GM18951 (cell line): Measurements from ENCODE around the gene MSTN.
"Not testable (repeated sequence)": the region's sequence is repeated elsewhere in the genome, so short reads cannot be mapped to it uniquely, and the experiment has no call there.

Experiments used
- POLR2A ChIP-seq: IDR thresholded peaks from 4 replicates; pipeline ENCODE4 v1.6.1; 2011; ENCODE audit warnings: mild to moderate bottlenecking; ENCODE audit not compliant: insufficient read length, insufficient read depth; ENCODE audit errors: extremely low read depth
- in situ Hi-C: fragments of 300-500 bp; cut with MboI; formaldehyde crosslinking; loops from one replicate; pipeline ENCODE4 v1.12.0; 2022; ENCODE audit warnings: low sequenced_read_pairs, mixed read lengths, inconsistent platforms; ENCODE audit not compliant: unreplicated experiment

MSTN gene

DNA sequence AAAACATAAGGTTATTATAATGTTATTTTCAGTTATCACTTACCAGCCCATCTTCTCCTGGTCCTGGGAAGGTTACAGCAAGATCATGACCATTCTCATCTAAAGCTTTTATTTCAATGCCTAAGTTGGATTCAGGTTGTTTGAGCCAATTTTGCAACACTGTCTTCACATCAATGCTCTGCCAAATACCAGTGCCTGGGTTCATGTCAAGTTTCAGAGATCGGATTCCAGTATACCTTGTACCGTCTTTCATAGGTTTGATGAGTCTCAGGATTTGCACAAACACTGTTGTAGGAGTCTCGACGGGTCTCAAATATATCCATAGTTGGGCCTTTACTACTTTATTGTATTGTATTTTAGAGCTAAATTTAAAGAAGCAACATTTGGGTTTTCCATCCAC is 2.5 kb downstream of the MSTN start:
- in situ Hi-C loops, result loop anchor here (25.0 kb wide), 2 partner anchors 273 to 398 kb away; partner anchors contain the start of genes ANKAR, ASNSD1, ORMDL1 and PMS1
- TF ChIP-seq POLR2A, result no peak

DNA sequence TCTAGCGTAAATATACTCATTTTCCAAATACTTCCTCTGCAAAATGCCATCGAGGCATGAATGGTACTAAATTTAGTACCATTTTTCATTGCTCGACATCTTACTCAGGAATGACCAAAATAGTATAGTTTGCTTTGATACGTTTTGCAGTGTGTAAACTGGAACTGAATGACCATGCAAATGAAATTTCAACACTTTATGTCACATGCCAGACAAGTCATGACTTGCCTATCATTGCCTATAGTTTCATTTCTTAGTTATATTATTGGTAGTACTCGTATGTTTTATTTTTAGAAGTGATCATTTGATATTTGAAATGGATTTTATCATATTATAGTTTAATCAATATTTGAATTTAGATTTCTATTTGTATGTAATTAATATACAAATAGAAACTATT is 9.1 kb downstream of the MSTN start:
- TF ChIP-seq POLR2A, result no peak
- in situ Hi-C loops, result loop anchor here (25.0 kb wide), 2 partner anchors 266 to 391 kb away; partner anchors contain the start of genes ANKAR, ASNSD1, ORMDL1 and PMS1

DNA sequence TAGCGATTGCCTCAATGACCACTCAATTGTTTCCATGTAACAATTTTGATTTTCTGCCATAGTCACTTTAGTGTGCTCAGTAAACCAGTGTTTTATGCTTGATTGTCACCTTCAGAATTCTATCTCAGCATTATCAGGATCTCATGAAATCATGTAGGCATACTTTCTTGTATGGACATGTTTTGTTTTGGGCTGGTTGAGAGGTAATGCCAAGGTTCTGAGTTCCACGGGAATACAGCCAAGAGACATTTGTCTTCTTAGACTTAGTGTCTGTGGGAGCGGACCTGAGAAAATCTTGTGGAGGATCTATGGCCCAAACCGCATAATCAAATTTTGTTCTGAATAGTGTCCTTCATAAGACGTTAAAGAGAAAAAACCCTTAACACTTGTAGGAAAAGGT is 10.2 kb downstream of the MSTN start:
- TF ChIP-seq POLR2A, result no peak
- in situ Hi-C loops, result loop anchor here (25.0 kb wide), 2 partner anchors 265 to 390 kb away; partner anchors contain the start of genes ANKAR, ASNSD1, ORMDL1 and PMS1

DNA sequence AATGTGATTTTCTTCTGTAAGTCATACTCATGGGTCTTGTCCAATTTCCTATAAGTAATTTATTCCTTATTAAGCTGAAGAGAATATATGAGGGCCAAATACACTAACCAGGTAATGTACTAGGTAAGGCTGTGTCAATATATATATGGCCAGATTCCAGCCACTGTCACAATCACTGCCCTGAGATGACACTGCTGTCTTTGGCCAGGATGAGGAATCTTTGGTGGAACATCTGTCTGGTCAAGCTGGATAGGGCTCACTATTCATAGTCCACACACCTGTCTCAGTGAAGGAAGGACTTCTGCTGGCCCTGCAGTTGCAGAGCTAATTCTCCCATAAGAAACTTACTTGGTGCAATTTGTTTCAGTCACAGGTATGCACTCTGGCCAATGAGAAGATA is 11.3 kb downstream of the MSTN start:
- in situ Hi-C loops, result loop anchor here (25.0 kb wide), 2 partner anchors 264 to 389 kb away; partner anchors contain the start of genes ANKAR, ASNSD1, ORMDL1 and PMS1
- TF ChIP-seq POLR2A, result no peak

DNA sequence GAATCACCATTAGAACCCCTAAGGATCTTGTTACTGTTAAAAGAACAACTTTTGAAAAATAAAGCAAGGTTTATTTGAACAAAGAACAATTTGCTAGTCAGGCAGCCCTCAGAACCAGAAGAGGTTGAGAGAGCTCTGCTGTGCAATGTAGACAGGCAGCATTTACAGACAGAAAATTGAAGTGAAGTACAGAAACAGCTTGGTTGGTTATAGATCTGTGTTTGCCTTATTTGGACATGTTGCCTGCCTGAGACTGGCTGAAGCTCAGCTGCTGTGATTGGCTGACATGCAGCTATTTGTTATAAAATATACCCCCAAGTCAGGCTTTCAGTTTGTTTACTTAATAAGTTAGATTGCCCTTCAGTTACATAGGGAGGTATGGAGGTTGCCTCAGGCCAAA is 12.5 kb downstream of the MSTN start:
- in situ Hi-C loops, result loop anchor here (25.0 kb wide), 2 partner anchors 263 to 388 kb away; partner anchors contain the start of genes ANKAR, ASNSD1, ORMDL1 and PMS1
- no peak for TF ChIP-seq POLR2A

DNA sequence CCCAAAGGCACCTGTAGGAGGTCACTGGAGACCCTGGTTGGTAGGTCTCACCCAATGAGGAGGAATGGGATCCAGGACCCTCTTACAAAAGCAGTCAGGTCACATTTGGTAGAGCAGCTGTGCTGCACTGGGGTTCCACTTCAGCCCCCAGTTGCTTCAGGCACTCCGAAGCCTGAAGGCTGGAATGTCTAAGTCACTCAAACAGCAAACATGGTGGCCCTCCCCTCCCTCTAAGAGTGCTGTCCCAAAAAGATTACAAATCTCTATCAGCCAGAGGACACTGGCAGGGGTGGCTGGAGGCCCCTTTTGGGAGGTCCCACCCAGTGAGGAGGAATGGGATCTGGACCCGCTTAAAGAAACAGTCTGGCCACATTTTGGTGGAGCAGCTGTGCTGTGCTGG is 17.7 kb downstream of the MSTN start:
- no peak for TF ChIP-seq POLR2A
- in situ Hi-C loops, result no loop called here

DNA sequence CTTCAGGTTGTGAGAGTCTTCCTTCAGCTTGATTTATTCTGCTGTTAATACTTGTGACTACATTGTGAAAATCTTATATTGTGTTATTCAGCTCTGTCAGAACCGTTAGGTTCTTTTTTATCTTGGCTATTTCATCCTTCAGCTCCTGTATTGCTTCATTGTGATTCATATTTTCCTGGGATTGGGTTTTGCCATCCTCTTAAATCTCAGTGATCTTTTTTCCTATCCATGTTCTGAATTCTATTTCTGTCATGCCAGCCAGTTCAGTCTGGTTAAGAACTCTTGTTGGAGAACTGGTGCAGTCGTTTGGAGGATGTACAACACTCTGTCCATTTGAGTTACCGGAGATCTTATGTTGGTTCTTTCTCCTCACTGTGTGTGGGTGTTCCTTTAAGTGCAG is 19.1 kb downstream of the MSTN start:
- no peak for TF ChIP-seq POLR2A
- in situ Hi-C loops, result no loop called here

DNA sequence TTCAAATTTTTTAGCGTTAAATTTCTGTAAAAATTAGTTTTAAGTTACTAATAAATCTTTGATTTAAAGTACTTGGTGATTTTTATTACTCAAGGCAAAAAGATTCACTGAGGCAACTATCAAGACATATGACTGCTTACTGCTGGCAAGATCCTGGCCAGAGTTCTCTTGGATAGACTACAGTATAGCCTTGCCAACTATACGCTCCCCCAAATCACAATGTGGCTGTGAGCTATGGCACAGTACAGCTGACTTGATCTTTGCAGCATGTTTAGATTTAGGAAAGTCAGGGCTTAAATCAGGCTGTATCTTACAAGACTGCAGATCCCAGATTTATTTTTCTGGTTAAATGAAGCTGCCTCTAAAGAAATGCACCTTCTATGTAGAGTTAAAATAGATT is 26.5 kb downstream of the MSTN start:
- no peak for TF ChIP-seq POLR2A
- in situ Hi-C loops, result no loop called here

DNA sequence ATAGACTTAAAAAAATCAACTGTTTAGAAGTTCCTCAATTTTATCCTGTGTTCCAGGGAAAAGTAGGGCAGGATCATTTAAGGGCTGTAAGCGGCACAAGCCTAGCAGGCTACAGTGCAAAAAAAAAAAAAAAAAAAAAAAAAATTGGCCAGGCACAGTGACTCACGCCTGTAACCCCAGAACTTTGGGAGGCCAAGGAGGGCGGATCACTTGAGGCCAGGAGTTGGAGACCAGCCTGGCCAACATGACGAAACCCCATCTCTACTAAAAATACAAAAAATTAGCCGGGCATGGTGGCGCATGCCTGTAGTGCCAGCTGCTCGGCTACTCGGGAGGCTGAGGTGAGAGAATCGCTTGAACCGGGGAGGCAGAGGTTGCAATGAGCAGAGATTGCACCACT is 28.1 kb downstream of the MSTN start:
- in situ Hi-C loops, result not testable (repeated sequence)

DNA sequence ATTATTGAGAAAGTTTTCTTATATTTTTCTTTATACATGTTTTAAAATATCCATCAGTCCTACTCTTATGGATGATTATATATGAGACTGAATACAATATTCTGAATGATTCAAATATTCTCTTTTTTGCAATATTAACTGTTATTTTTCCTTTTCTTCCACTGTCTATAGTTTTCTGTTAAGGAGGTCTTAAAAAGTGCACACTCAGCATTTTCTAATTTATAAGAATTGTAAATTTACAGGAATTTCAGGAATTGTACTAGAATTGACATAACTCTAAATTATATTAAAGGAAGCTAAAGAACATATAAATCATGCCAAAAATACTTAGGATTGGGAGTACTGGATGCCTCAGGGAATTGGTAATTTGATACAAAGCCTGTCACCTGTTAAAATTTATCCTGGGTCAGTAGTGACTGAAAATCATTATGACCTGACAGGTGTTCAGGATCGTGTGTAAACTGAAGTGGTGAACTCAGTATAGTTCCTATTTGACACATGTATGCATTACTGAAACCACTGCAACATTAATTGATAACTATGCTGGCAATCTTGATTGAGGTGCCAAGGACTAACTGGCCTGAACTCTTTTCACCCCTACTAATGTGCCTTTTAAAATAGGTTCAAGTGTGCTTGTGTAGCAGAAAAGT is 30.4 kb downstream of the MSTN start:
- no peak for TF ChIP-seq POLR2A
- in situ Hi-C loops, result no loop called here

DNA sequence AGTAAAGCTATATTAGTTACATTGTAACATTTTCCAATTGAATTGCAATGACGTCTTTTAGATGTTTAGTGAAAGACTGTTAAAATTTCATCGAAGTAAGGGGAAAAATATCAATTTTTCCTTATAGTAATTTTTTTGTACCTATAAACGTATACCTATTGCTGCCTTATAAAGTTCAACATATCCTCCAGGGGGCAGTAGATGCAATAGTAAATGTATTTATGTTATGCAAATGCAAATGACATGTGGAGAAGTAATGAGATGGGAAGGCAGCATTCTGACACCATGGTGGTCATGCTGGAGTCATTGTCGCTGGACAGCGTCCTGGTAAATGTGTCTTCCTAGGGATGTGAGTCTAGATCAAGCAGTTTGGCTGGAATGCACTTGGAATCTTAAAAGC is 38.7 kb downstream of the MSTN start:
- no peak for TF ChIP-seq POLR2A
- in situ Hi-C loops, result no loop called here

DNA sequence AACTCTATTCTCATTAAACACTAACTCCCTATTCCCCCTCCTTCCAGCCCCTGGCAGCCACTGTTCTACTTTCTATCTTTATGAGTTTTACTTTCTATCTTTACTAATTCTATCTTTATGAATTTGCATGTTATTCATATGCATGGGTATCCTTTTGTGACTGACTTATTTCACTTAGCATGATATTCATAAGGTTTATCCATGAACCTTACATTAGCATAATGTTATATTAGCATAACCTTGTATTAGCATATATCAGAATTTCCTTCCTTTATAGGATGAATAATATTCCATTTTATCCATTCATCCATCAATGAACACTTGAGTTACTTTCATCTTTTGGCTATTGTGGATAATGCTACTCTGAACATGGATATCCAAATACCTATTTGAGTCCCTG is 41.8 kb downstream of the MSTN start:
- in situ Hi-C loops, result no loop called here
- no peak for TF ChIP-seq POLR2A

DNA sequence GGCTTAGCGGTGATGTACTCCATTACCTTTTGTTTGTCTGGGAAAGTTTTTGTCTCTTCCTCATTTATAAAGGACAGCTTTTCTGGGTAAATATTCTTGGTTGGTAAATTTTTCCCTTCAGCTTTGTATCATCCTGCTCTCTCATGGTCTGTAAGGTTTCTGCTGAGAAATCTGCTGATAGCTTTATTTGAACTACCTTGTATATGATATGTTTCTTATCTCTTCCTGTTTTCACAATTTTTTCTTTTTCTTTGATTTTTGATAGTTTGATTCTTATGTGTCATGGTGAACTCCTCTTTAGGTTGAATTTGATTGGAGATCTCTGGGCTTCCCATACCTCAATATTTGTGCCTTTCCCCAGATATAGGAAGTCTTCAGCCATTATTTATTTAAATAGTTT is 44.7 kb downstream of the MSTN start:
- no peak for TF ChIP-seq POLR2A
- in situ Hi-C loops, result no loop called here

DNA sequence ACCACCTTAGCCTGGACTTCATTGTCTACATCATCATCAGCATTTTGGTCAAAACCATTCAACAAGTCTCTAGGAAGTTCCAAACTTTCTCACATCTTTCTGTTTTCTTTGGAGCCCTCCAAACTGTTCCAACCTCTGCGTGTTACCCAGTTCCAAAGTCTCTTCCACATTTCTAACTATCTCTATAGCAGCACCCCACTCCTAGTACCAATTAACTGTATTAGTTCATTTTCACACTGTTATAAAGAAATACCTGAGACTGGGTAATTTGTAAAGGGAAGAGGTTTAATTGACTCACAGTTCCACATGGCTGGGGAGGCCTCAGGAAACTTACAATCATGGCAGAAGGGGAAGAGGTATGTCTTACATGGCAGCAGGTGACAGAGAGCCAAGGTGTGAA is 46.6 kb downstream of the MSTN start:
- in situ Hi-C loops, result not testable (repeated sequence)
